GM19324 (cell line): ENCODE measurements around the gene PACRGL.
"Not testable (repeated sequence)": the region's sequence is repeated elsewhere in the genome, so short reads cannot be mapped to it uniquely, and the experiment has no call there.

Experiments
- ATAC-seq: cut with Tn5 transposase; IDR thresholded peaks from one replicate; pipeline ENCODE4 v1.9.1; 2021; ENCODE audit warnings: mild to moderate bottlenecking, moderate library complexity; ENCODE audit not compliant: unreplicated experiment, low FRiP score

The PACRGL gene

DNA sequence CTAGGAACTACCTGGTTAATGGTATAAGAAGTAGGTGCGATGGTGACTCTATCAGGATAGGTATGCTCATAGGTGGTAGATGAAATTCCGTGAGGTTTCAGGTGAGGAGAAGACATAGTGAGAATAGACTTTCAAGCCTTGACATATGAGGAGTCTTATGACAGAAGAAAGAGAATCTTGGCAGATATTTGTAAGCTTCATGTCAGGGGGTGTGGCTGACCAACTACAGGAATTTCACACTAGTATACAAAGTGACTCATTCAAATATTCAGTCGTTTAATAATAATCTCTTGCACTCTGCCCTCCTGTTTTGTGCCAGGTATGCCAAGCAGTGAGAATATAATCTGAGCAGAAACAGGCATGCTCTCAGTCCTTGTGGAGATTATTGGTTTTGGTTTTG lies 22.8 kb downstream of the PACRGL start:
- ATAC-seq: no peak

DNA sequence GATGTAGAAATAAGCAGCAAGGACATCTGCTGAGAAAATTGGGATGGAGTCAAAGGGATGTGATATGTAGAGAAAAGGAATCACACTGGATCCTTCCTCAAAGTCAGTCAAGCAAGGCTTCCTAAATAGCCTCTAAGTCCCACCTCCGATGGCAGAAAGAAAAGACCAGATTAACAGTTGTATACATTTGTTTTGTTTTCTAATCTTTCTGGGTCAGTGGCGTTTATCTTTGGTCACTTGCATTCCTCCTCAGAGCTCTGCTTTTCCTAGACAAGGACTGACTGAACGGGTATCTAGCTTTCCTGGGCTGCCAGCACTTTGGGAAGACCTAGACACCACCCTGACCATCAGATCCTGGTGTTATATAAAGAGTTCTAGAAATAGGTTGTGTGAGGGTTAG lies 23.2 kb downstream of the PACRGL start:
- ATAC-seq: no peak

DNA sequence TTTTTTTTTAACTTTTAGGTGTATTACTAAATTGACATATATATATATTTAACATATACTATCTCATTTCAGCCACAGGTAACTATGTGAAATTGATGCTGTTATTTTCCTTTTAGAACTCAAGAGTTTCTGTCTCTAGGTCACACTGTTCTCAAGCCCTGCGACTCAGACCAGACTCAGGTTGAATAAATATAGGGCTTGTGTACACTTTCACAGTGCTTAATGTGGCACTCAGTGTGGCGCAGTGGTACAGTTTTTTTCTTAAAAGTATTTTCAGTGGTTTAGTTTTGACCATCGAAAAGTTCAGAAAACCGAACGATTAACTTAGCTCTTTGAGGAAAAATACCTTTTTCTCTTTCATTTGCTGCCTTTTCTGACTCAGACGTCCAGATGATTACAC lies 24.7 kb downstream of the PACRGL start:
- no peak for ATAC-seq

- ATAC-seq: no peak
Observed at GRCh38 chr4:20735931-20736330, 35.7 kb downstream of the PACRGL start.

- not testable (repeated sequence) for ATAC-seq
Observed at GRCh38 chr4:20746000-20746399, 45.7 kb downstream of the PACRGL start.

DNA sequence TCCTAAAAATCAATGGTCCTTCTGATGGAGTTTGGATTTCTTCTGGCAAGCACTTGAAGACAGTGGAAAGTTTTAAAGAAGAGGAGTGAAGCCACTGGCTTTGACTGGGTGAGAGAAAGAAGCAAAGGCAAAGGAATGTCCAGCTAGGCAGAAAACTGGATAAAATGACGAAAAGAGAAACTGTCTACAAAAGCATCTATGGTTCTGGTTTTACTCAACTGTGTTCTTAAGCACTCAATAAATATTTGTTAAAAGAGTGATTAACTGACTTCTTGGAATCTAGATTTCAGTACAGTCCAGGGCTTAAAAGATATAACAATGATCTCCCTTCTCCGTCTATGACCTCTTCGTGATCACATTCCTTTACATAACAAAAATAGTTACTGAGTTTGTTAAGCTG lies 52.4 kb downstream of the PACRGL start:
- ATAC-seq: no peak

DNA sequence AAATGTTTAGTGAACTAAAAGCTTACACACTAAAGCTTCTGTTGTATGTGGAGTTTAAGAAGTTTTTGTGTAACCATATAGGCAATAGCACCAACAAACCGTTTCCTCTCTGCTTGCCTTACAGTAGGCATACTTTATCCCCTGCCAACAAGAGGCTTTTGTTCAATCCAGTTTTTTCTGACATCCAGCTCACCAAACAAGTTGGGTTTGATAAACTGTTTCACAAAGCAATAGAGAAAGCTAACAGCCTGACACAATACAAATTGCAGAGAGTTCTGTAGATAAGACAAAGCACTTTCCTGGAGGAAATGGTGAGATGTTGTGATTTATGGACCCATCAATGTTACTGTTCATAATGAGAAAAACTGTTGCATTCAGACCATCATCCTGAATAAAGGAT lies 53.8 kb downstream of the PACRGL start:
- no peak for ATAC-seq

GRCh38 chr4:20760053-20760452 lies 59.8 kb downstream of the PACRGL start:
- ATAC-seq: no peak

- ATAC-seq: no peak
Observed at GRCh38 chr4:20761382-20761781, 61.1 kb downstream of the PACRGL start.

DNA sequence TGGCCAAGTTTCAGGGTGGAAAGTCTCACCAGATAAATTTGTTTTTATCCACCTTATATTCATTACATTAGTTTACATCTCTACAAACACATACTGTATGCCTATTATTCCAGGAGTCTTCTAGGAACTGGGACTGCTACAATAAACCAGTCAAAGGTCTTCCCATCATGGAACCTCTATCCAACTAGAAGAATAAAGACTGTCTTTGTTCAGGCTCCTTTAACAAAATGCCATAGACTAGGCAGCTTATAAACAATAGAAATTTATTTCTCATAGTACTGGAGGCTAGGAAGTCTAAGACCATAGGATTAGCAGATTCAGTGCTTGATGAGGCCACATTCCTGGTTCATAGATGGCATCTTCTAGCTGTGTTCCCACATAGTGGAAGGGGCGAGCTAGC lies 61.6 kb downstream of the PACRGL start:
- no peak for ATAC-seq

GRCh38 chr4:20764366-20764992 lies 64.2 kb downstream of the PACRGL start:
- no peak for ATAC-seq

DNA sequence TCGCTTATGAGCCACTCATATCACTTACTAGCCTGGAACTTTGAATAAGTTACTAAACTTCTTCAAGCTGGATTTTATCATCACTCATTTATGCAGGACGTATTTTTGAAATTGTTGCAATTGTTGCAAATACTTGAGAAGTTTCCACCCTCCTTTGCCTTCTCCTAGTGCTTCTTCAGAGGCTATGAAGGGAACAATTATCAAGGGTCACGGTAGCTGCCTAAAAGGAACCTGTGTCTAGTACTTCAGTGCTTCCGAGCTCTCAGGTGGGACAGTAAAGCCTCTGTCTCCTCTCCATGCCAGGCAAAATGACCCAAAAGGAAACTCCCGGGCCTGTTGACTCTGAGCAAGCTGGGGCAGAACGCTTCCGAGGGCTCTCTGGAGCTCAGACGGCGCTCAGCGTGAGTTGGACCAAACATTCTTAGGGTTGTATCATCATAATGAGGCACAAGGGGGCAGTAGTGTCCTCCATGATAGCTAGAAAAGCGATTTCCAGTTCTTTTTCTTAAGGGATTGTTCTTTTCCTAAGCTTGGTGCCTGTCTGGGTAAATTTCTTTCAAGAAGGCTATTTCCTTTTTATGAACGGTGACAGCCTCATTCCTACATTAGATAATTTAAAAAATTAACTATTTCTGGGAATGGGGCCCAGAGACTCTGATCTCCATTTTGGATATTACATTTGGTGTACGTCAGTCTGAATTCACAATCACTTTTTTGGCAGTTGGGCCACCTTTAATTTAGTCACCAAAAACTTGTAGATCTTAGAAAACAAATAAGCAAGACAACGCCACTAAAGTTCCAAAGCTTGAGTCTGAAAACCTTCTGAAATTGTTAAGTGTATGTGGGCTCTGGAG lies 73.1 kb downstream of the PACRGL start:
- ATAC-seq: peak; percentile 71

GRCh38 chr4:20778896-20779295 lies 78.6 kb downstream of the PACRGL start:
- ATAC-seq: no peak

- ATAC-seq: not testable (repeated sequence)
Observed at GRCh38 chr4:20783134-20783533, 82.9 kb downstream of the PACRGL start.

DNA sequence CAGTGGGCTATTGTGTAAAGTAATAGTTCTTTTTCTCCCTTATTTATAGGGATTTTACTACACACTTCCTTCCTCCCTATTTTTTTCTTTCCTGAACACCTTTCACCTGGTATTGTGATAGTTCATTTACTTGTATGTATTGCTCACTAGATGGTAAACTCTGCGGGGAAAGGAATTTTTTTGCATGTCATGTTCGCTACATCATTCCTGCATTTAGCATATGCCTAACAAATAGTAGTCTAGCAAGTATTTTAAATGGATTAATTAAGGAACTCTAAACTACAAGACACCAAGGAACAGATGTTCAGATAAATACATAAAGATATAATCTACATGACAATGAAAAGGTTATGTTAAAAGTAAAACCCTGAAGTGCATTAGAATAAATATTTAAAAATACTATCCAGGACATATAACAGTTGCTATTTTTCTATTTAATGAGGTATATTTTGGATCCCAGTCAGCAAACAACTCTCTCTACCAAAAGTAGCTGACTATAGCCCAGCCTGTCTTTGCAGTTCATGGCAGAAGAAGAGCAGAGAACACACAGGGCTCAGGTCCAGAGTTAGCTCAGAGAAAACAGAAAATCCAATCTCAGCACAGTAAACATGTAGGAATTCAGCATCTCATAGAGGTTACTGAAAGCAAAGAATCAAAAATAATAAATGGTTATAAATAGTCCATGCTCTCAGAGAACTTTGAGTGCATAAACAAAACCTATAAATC lies 87.8 kb downstream of the PACRGL start:
- ATAC-seq: no peak
